Measurements from ENCODE around the gene PRR30.

Gene PRR30

DNA sequence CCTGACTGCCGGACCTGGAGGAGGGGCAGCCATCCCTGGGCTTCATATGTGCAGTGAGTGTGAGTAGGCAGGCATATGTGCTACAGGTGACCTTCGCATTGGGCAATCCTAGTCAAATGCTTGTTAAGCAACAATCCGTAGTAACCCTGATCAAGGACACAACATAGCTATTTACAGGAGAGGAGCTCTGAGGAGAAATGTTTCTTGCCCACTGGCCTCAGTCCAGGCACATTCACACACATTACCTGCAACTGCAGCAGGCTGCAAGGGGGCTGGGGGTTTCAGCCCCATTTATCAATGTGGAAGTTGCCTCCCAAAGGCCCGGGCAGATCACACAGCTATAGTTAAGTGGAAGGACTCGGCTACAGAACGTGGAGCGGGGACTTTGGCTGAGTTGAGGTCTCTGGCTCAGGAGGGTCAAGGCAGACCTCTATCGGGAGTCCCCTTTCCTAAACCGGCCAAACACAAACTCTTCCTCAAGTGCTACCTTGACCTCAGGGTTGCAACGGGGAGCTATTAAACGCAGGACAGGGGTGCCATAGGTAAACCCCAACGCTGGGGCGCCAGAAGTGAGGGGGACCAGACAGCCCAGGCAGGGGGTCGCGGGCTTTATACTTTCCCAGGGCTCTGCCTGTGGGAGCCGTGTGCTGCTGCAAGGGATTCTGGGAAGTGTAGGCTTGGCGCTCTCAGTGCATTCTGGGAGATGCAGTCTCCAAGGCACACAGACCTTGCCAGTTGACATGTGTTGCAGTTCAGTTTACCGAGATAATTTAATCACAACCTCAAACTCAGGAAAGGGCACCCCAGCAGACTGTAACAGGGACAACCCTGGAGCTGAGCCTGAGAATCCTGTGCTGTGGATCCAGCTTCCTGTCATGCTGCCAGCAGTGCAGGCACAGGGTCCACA, 43.2 kb downstream of the PRR30 start:
- DNase-seq: peak; percentile 48

DNA sequence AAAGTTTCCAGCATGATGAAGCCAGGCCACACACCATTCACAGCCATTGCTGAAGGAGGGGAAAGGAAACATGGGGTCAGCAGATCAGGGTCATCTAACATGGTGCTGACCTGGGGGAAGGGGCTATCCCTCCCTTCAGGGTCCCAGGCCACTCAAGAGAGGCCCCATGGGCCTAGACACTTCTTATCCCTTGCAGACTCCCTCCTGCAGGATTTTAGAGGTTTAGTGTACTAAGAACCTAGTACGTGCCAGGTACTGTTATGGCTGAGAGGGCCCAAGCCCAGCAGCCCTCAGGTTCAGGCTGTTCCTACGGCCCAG, 43.8 kb downstream of the PRR30 start:
- DNase-seq: no peak

DNA sequence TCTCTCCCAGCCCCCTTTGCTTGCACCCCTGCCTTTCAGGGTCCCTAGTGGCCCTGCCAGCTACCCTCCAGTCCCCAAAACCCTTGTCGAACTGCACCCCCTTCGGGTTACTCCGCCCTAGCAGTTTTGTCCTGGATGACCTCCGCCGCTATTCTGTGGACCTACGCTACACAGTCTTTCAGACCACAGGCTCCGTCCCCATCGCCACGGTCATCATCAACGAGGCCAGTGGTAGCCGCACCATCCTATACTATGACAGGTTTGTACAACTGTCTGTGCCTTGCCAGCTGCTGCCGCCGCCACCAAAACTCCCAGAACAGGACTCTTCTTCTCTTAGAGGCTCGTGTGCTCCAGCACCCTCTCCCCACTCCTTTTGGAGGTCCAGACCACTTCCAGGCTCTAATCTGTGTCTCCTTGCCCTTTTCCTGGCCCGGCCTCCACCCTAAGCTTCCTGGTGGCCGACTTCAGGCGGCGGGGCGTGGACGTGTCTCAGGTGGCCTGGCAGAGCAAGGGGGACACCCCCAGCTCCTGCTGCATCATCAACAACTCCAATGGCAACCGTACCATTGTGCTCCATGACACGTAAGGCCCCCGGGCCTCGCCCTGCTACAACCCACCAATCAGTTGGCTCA, 44.7 kb downstream of the PRR30 start:
- DNase-seq: no peak

DNA sequence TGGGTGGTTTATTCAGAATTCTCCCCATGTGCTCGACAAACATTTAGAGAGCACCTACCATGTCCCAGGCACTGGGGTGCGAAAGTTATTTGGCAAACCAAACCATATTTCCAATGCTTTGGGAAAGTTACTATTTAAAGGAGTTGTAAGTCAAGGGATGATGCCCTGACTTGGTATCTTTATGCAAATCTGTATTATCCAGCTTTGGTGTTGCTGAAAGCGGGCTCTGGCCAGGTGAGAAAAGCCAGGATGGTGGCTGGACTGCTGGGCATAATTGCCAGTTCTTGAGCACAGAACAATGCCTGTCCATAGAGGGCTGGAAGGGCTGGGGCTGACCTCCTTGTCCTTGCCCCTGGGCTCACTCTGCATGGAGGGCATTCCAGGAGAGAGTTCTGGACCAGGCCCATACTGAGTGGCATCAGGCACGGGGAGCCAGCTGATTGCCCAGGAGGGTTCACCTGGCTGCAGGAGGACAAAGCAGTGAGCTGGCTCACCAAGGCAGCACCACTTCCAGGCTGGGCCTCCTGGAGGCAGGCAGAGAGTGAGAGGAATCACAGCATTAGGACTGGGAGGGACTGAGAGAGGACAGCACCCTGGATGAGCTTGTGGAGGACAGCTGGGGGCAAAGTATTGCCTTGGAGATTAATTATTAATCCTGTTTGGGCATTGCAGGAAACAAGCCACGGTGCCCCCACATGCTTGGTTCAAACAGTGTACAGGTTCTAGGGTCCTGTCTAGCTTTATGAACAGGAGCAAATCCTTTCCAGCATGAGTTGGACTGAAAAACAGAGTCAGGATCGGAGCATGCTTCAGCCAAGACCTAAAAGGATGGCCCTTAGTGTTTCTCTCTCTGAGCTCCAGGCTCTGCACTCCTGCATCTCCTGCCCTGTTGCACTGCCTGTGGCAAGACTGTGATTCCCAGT, 45.5 kb downstream of the PRR30 start:
- no peak for DNase-seq

DNA sequence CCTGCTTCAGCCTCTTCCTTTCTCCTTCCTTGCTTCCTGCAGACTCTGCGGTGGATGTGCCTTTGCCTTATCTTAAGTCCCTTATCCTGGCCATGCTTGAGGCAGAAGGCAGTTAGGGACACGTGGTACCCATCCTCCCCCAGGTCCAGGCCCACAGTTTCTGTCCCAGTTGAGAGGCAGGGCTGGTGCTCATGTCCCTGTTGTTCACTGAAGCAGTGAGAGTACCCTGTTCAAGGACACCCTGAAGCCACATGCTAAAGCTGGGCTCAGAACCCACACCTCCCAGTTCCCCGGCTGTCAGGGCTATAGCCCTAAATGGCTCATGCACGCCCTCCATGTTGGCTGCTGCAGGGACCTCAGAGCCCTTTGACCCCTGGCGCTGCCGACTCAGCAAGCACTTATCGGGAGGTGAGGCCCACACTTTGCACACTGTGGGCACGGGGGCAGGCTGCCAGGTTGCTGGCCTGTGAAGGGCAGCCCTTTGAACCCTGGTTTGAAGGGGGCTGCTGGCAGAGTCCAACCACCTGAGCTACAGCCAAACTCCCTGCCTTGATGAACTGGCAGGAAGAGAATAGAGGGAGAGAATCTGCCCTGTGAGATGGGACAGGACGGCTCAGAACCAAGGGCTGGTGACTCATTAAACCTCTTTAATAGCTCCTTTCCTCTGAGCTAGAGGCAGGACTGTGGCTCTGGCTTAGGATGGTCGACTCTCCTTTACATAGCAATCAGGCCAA, 46.3 kb downstream of the PRR30 start:
- no peak for DNase-seq

DNA sequence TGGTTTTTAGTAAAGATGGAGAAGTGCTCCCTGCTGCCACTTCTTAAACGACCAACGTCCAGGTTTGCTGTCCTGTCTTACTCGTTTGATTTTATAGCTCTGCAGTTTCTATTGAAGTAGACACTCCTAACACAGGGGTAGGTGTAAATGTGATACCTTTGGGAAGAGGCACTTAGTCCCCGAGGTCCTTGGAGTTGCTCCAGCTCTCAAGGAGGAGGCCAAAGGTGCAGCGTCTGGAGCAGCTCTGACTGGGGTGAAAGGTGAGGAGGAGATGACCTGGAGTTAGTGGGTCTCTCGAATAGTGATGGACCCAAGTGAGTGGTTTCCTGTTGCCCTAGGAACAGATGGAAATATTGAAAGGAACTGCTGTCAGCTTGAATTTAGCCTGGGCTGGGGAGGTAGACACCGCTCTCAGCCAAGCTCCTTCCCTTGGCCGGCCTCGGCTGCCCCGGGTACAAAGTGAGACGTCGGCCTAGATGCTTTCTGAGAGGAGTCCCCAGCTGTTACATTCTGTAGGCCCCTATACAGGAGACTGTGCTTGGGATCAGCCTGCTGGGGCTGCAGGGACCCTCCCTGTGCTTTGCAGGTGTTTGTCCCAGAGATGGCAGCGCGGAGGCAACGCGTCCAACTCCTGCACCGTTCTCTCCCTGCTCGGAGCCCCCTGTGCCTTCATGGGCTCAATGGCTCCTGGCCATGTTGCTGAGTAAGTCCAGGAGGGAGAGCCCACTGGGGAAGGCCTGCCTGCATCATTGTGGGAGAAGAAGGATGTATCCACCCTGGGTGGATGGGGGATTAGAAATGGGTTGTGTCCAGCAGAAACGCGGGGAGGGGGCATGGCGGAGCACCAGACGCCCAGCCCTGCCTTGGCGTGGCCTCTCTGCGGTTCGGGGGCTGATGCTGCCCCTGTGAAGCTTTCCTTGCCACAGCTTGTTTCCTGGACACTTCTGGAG, 47.2 kb downstream of the PRR30 start:
- DNase-seq: no peak

DNA sequence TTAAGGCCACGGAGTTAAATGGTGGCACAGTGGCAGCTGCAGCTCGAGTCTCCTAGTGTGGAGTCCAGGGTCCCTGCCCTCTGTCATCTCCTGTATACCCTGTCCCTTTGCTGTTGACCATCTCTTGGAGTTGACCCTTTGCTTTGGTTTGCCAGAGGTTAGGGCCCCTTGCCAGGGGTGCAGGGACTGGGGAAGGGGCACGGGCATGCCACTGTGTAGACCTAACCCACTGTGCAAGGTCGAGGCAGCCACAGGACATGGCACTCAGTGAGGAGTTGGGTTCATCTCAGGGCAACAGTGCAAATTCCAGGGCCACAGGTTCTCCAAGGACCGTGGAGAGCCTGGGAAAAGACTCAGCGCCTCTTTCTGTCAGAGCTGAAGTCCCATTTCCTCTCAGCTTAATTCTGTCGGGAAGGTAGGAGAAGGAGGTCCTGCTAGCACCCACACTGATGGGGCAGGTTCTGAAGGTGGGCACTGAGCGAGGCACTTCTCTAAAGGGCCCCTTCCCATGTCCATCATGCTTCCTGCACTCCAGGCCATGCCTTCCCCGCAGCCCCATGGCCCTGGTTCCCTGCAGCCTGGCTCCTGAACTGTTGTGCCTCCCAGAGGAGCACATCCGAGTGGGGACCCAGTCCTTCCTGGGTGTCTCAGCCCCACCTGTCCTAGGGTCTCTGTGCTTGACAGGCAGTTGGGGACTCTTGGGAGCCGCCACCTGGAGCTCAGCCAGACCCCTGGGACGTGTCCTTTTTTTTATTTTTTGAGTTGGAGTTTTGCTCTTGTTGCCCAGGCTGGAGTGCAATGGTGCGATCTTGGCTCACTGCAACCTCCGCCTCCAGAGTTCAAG, 49.9 kb downstream of the PRR30 start:
- no peak for DNase-seq

DNA sequence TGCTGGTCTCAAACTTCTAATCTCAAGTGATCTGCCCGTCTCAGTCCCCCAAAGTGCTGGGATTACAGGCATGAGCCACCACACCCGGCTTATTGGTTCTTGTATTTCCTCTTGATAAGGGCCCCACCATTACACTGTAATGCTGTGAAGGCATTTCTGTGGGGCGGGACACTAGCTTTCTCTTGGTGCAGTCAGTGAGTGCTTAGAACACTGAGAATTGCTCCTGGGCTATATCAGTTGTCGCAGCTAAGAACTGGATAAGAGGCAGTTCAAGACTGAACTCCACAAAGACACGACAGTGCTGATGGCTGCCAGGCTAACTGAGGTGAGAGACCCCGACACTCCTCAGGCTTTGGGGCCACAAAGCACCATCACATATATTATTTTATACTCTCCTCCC, 50.6 kb downstream of the PRR30 start:
- no peak for DNase-seq

DNA sequence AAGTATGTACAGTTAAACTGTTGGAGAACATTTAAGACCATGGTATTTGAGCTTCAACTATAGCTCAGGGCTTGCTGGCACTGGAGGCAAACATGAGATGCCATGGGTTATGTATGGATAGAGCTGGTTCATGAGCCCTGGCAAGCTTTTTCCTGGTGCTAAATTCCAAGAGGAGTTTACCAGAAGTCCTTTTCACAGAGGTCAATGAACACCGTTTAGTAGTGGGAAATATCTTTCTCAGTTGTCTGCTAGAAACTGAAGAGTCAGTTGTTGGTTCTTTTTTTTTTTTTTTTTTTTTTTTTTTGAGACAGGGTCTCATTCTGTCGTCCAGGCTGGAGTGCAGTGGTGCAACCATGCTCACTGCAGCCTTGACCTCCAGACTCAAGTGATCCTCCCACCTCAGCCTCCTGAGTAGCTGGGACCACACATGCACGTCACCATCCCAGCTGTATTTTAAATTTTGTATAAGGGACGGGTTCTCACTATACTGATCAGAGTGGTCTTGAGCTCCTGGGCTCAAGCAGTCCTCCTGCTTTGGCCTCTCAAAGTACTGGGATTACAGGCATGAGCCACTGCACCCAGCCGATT, 51.3 kb downstream of the PRR30 start:
- no peak for DNase-seq

Data from RPMI8226 (cell line).